ENCODE results near the gene MPPED2. TPM values are rescaled to one million over a fixed set of nuclear protein-coding genes. Genes with fewer than 3 reads are reported as not detected.

MPPED2 gene
- total RNA-seq, 1 experiment from 2014 or later, result 4.7 TPM

DNA sequence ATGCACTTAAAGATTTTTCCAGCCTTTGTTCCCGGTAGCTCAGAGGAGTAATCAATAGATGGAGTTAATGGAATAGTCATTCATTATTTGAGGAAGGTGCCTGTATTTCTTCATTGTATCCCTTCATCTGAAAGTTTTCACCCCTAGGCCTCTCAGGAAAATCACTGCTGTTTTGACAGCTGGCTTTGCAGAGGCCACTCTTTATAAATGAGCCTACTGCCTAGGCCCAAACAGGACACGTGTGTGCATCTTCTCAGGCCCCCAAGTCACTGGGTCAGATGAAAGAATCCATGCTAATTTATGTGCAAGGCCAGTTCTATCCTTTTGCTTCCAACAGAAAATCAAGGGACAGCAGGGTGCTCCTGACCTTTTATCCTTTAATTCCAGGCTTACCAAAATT is 76.8 kb downstream of the MPPED2 start:
- Histone ChIP-seq H3T11ph (ENCODE audit: low read length) (no peak overlapping the region), H3K14ac (ENCODE audit: insufficient read depth, low read length) (no peak overlapping the region), H3K79me1 (ENCODE audit: insufficient read depth, low read depth, low read length, poor library complexity, severe bottlenecking) (no peaks in the 10 kb centered on the region), H4K8ac (replicated peaks; ENCODE audit: insufficient read length, low read depth, low read length) (no peak overlapping the region), H3K4ac (ENCODE audit: low read depth, low read length) (no peak overlapping the region), H4K91ac (ENCODE audit: insufficient read length, low read depth, low read length) (no peak overlapping the region), H3K27ac (ENCODE audit: insufficient read length, low read depth, low read length) (no peak overlapping the region), H4K20me1 (ENCODE audit: control insufficient read depth, insufficient read depth, insufficient read length) (no peaks in the 10 kb centered on the region), H3K27me3 (ENCODE audit: insufficient read depth, low read length) (no peaks in the 10 kb centered on the region), H3K18ac (ENCODE audit: insufficient read length, low read depth, low read length) (no peak overlapping the region), H2BK12ac (ENCODE audit: insufficient read length, low read depth, low read length) (no peak overlapping the region), H3K9ac (ENCODE audit: extremely low read depth, insufficient read length, low read length) (no peak overlapping the region), H3K23me2 (ENCODE audit: insufficient read length, low read depth, low read length, poor library complexity, severe bottlenecking) (no peaks in the 10 kb centered on the region), H3K23ac (ENCODE audit: insufficient read length, low read depth, low read length) (no peak overlapping the region), H2BK15ac (ENCODE audit: low read depth, low read length) (no peak overlapping the region), H3K9me3 (ENCODE audit: control insufficient read depth, low read depth, low read length) (no peaks in the 10 kb centered on the region), H2BK20ac (ENCODE audit: low read depth, low read length, poor library complexity, severe bottlenecking) (no peak overlapping the region), H3K4me1 (ENCODE audit: insufficient read depth, low read length) (no peaks in the 10 kb centered on the region), H2BK120ac (ENCODE audit: low read depth, low read length, poor library complexity, severe bottlenecking) (no peak overlapping the region), H4K5ac (ENCODE audit: insufficient read length, low read depth, low read length) (no peak overlapping the region), H2AFZ (ENCODE audit: low read length) (no peak overlapping the region), H3K56ac (ENCODE audit: insufficient read length, low read depth, low read length) (no peak overlapping the region), H3K79me2 (ENCODE audit: insufficient read depth, low read length) (no peaks in the 10 kb centered on the region), H2BK5ac (ENCODE audit: insufficient read length, low read length) (no peak overlapping the region), H3K4me2 (ENCODE audit: insufficient read depth, insufficient read length, low read length) (no peak overlapping the region), H2AK5ac (ENCODE audit: insufficient read length, low read length) (no peak overlapping the region)
- Mint-ChIP-seq H3K27ac (no peak overlapping the region), H3K4me3 (no peak overlapping the region), H3K4me1 (peaks cover 8 to 15% of the 10 kb centered on the region in 2 experiments), H3K27me3 (ENCODE audit: low read depth) (no peaks in the 10 kb centered on the region), H3K36me3 (ENCODE audit: insufficient read depth in 1 of 3, low read depth in 3 of 3) (peaks cover 0 to 4% (median 0%) of the 10 kb centered on the region in 3 experiments; a peak in 1 of 7 replicates), H3K9me3 (no peaks in the 10 kb centered on the region)
- no peak for TF ChIP-seq CTCF (conservative IDR thresholded peaks at IDR 0.05)
- no CpG with 5 or more reads among the region's 2 CpGs for WGBS (ENCODE audit: extremely low coverage, insufficient read length, low lambda C conversion rate)
- DNase-seq, result no peak

Data from H9 (cell line).